ENCODE data around the gene MACROD1.

Gene MACROD1

GRCh38 chr11:64029773-64030172 lies 136.1 kb downstream of the MACROD1 start:
- no peak for DNase-seq

- no peak for DNase-seq
Measured at GRCh38 chr11:64028398-64029115, 137.4 kb downstream of the MACROD1 start.

GRCh38 chr11:64027651-64028397 lies 138.1 kb downstream of the MACROD1 start:
- DNase-seq: no peak

- no peak for DNase-seq
Measured at GRCh38 chr11:64026575-64027205, 139.2 kb downstream of the MACROD1 start.

GRCh38 chr11:64025205-64025604 lies 140.7 kb downstream of the MACROD1 start:
- DNase-seq: no peak

- no peak for DNase-seq
Measured at GRCh38 chr11:64023712-64024710, 141.9 kb downstream of the MACROD1 start.

- no peak for DNase-seq
Measured at GRCh38 chr11:64022125-64022784, 143.7 kb downstream of the MACROD1 start.

- no peak for DNase-seq
Measured at GRCh38 chr11:64021757-64022093, 144.2 kb downstream of the MACROD1 start.

- no peak for DNase-seq
Measured at GRCh38 chr11:64020976-64021756, 144.7 kb downstream of the MACROD1 start.

- no peak for DNase-seq
Measured at GRCh38 chr11:64019106-64020037, 146.5 kb downstream of the MACROD1 start.

GRCh38 chr11:64018310-64018709 lies 147.6 kb downstream of the MACROD1 start:
- DNase-seq: no peak

GRCh38 chr11:64017945-64018224 lies 148.0 kb downstream of the MACROD1 start:
- no peak for DNase-seq

- DNase-seq: no peak
Measured at GRCh38 chr11:64015935-64016845, 149.7 kb downstream of the MACROD1 start.

- no peak for DNase-seq
Measured at GRCh38 chr11:64015510-64015909, 150.4 kb downstream of the MACROD1 start.

- no peak for DNase-seq
Measured at GRCh38 chr11:64014356-64014755, 151.6 kb downstream of the MACROD1 start.

- no peak for DNase-seq
Measured at GRCh38 chr11:64013141-64013896, 152.6 kb downstream of the MACROD1 start.

- DNase-seq: no peak
Measured at GRCh38 chr11:64011371-64011770, 154.5 kb downstream of the MACROD1 start.

- no peak for DNase-seq
Measured at GRCh38 chr11:64010783-64011182, 155.1 kb downstream of the MACROD1 start.

- DNase-seq: no peak
Measured at GRCh38 chr11:64009710-64010109, 156.2 kb downstream of the MACROD1 start.

Data from left hindlimb (tissue), 1 donor.